Middle frontal gyrus (tissue), 1 donor: Measurements from ENCODE around the gene SBF2.

Source experiments
- DNase-seq: peaks from one replicate; pipeline ENCODE4 v3.0.0-alpha.2; 2015; ENCODE audit warnings: low spot score; ENCODE audit errors: extremely low spot score

SBF2 gene

DNA sequence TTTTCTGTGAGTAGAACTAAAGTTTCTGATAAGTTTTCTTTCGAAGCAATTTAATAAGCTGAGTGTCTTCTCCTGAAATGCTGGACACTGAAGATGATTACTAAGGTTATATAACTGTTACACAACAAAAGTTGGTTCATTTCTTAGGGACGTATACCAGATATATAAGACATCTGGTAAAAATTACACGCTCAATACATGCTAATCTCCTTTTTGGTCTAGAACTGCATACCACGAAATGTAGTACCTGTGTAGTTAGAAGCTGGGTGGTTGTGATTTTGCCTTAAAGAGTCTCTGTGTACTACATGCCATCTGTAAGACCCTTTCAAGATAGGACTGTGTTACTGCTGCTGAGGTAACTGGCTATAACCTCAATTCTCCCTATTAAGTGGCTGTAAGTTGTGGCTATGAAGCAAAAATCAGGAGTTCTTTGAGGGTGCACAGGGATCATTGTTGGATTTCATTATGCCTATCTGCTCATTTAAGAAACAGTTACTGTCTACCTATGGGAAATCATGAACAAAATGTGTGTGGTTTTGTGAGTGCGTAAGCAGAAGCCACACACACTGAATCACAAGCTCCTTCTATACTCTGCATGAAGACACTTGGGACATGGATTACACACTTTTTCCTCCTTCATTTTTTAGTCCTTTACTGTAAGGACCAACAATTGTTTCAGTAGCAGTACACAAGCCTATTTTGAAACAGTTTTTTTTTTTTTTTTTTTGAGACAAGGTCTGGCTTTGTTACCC is 434.3 kb downstream of the SBF2 start:
- DNase-seq = no peak

DNA sequence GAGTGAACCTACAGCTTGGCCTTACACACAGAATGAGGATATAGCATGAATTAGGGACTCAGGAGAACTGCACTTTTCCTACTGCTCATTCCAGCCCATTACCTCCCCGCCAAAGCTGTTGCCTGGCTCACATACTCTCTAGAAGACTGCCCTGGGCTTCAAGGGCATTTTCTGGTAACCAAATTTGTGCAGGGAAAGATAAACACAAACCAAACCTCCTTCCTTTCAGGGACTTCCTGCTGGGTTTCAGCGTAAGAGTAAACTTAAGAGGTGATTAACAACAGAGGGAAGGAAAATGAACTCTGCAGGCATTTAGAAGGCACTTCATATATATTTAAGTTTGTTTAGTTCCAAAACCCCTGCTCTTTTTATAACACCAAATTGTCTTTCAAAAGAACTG is 435.2 kb downstream of the SBF2 start:
- no peak for DNase-seq

DNA sequence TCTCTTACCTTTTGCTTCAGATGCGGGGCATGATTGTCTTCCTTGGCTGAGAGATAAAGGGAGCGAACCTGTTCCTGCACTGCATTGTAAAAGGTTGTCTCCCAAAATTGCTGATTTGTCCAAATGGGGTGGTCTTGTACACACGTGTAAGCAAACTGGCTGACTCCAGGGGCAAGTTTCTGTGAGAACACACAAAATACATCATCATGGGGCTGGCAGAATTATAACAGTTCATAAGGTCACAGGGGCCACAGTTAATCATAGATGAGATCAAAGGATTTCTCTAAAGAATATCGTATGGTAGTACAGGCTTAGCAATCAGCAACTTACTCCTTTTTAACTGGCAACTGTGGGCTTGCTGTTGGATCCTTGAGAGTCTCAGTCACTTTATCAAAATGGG is 435.8 kb downstream of the SBF2 start:
- DNase-seq = no peak

DNA sequence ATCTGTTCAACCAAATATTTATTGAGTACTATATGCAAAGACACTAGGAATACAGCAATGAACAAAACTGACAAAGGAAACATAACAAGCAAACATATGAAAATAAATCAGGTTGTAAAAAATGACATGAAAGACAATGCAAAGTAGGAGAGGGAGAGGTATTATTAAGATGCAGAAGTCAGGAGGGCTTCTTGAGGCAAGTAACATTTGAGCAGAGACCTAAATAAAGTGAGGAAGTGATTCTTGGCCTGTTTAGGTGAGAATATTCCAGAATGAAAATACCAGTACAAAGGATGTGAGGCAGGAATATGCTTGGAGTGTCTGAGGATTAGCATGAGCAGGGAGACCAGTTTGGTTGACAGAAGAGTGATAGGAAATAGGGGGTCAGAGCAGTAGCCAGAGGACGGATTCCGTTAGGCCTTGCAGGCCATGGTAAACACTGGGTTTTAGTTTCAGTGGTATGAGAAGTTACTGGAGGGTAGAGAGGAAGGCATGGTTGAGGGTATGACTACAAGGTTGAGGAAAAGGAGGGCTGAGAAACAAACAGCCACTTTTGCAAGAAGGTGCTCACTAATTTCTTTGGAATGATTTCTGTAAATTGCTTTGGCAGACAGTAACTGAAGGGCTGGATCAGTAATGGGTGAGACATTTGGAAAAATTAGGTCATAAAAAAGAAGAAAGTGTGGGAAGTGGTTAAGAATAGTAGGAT is 438.3 kb downstream of the SBF2 start:
- no peak for DNase-seq

DNA sequence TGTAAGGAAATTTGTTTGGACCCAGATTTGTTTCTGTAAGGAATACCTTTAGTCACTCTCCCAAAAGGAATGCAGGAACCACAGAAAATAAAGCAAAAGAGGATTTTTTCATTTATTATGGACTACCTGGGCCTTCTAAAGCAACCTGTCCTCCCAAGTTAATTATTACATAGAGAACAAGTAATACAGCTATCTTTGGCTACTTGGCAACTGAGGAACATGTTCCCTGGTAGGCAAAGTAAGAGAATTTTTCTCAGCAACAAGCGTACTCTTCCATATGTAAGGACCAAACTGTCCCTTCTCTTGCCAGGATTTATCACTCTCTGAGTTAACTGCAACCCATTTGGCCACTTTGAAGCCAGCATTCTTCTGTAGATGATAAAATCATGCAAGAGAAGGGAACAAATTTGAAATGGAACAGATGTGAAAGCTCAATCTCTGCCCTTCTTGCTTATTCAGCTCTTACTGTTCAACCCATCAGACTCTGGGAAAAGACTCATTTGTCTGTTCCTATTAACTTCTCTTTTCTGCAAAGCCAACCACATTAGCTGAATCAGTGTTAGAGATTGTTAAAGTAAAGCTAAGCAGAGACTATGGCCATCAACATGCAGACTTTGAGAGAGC is 440.0 kb downstream of the SBF2 start:
- no peak for DNase-seq

DNA sequence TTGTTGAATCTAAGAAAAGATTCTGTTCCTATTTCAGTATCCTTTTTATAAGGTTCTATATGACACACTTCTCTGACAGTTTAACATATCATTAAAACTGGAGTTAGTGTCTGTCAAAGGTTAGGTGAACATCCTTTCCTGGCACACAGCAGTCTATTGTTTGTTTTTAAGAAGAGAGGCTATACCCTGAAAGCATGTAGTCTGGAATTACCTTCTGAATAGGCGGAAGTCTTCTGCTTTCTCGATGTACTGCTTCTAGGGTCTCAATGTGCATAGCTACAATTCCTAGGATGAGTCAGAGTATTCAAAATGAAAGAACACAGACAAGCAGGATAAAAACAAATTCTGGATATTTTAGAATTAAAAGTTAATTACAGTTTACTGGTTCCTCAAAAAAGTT is 441.6 kb downstream of the SBF2 start:
- DNase-seq = no peak

DNA sequence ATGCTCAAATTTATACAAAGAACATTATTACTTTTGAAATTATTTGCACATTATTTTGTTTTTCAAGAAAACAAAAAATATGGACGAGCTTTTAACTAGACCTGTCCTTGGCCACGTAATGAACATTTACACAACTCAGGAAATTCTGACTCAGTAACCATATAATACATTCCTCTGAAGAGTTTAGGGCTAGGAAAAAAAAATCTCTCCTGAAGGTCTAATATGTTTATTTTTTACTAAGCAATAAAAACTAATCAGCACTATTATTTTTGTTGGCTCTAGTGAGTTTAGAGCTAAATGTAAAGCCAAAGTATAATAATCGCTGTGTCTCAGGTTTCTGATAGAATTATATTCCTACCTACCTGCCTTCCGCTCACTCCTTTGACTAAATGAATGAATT is 442.7 kb downstream of the SBF2 start:
- no peak for DNase-seq

DNA sequence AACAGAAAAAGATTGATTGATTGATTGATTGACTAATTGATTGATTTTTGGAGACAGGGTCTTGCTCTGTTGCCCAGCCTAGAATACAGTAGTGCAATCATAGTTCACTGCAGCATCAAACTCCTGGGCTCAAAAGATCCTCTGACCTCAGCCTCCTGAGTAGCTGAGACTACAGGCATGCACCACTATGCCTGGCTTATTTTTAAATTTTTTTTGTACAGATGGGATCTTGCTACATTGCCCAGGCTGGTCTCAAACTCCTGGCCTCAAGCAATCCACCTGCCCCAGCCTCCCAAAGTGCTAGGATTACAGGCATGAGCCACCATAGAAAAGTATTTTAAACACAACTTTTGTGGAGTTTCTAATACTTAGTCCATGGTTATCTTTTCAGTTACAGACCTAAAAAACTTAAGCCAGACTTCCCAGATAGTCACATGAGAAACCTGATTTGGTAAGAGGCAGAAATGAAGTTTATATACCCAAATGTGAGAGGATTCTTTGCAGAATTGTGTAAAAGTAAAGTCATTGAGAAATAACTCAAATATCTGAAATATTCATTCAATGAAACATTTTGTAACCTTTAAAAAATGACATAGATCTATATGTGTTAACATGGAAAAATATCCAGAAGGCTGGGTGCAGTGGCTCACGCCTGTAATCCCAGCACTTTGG is 443.7 kb downstream of the SBF2 start:
- no peak for DNase-seq

DNA sequence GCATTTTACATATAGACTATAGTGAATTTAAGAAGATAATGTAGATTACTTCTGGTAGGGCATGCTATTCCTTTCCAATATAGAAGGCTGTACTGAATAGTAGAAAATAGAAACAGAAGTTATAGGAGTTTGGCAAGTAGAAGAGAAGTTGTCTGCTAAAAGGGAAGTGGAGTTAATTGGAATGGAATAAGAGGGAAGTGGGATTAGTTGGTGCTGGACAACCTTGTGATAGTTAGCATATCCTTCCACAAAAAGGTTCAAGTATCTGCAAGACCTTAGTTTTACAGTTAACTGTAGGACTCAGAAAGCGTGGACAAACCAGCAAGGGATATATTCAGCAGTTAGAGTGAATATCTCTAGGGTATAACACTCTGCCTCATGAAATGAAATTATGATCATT is 444.6 kb downstream of the SBF2 start:
- no peak for DNase-seq

DNA sequence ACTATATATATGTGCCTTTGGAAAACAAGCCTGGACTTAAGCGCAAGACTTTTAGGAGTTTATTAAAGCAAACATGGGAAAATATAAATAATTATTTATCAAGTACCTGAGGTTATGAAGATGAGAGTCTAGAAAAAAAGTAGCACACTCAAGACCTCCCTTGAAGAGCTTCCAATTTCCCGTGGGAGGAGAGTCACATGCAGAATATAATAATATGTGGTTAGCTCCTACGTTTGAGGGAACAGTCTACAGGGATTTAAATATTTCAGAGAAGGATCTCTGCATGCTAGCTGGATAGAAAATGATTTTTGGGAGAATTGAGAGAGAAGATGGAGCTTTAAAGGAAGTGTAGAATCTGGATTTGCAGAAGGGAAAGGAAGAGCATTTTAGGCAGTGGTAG is 446.4 kb downstream of the SBF2 start:
- DNase-seq = no peak

DNA sequence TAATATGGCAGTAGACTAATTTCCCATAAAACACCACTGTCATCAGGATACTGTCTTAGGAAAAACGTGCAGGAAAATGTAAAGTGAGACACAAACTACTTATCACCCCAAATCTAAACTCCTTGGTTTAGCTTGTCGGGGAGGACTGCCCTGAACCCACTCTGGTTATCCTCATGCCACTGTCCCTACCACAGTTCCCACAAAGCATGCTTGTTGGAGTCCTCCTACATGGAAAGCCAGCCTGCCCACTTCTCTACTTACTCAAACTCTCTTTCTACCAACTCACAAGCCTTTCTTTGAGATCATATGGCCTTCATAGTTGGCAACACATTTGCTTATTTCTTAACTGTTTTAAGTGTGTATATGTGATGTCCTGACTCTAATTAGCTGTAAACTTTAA is 451.1 kb downstream of the SBF2 start:
- DNase-seq = no peak

DNA sequence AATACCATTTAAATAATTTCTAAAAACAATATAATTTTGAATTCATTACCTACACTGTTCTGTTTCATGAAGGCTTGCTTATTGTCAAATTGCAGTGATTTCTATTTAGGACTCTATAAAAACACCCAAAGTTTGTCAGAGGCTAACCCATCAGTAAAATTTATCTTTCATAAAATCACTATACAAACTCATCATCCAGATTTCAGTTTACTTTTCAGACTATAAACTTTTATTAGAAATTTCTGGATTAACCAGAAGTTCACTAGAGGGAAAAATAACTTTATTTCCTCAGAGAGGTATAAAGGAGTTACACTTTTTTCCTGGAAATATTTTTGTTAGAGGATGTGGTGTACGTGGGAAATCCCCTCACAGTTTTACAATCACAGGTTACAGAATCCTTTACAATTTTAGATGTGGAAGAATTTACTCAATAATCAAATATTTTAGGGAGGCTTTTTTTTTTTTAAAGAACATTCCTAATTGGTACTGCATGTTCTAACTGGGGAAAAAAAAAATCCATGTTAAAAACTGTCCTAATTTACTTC is 453.5 kb downstream of the SBF2 start:
- DNase-seq = no peak

DNA sequence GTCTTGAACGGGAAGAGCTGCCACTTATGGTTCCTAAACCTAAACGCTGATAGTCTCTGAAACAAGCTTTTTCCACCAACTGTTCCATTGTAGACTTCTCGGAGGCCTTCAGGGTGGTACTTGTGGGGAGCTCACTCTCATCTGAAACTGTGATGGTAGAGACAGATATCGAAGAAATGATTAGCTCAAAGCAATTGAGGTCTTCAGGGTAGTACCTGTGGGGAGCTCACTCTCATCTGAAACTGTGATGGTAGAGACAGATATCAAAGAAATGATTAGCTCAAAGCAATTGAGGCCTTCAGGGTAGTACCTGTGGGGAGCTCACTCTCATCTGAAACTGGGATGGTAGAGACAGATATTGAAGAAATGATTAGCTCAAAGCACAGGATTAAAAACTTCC is 454.5 kb downstream of the SBF2 start:
- no peak for DNase-seq

DNA sequence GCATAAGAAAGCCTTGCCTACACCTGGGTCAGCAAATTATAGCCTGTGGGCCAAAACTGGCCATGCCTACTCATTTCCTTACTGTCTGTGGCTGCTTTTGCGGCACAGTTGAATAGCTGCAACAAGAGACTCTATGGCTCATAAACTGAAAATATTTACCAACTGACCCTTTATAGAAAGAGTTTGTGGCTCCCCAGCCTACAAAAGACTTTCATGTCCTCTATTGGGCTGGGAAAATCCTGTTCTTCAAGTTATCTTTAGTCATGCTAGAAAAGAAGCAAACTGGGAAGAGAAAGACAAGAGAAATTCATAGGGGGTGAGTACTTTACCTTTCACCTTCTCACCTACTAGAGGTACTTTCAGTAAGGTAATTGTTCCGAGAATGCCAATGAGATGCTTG is 455.1 kb downstream of the SBF2 start:
- DNase-seq = no peak

DNA sequence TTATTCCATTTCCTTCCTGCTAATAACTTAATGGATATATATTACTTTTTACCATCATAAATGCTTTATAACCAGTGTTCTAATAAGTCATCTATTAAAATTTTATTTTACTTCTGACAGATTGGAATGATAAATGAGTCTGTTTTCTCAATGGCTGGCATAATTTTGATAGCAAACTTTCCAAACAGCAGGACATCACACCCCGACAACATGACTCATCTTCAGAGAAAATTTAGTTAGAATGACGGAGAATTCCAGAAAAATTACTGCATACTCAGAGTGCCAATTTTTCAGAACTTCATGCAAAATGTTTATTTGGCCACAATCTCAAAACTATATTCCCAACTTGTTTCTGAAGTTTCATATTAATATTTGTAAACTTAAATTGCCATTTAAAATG is 455.8 kb downstream of the SBF2 start:
- no peak for DNase-seq

DNA sequence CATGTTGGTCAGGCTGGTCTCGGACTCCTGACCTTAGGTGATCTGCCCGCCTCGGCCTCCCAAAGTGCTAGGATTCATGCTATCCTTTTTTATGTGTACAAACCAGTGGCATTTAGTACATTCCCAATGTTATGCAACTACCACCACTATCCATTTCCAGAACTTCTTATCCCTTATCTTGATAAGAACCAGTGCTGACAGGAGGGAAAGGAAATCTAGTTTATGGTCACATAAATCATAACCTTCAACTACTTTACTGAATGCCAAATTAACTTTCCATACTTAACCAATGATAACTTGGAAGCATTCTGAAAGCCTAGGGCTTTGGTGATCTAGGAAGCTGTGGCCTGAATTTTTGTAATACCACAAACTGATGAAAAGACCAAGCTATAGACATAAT is 459.7 kb downstream of the SBF2 start:
- no peak for DNase-seq

DNA sequence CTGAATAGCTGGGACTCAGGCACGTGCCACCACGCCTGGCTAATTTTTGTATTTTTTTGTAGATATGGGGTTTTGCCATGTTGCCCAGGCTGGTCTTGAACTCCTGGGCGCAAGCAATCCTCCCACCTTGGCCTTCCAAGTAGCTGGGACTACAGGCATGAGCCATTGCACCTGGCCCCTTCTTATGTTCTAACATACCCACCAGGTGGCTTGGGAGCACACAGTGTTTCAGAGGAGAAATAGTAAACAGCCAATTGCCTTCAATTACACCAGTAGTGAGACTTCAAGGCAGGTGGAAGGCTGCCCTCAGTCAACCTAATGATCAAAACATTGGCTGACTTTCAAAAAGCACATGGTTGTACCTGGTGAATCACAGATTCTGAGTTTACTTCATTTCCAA is 462.9 kb downstream of the SBF2 start:
- DNase-seq = no peak

DNA sequence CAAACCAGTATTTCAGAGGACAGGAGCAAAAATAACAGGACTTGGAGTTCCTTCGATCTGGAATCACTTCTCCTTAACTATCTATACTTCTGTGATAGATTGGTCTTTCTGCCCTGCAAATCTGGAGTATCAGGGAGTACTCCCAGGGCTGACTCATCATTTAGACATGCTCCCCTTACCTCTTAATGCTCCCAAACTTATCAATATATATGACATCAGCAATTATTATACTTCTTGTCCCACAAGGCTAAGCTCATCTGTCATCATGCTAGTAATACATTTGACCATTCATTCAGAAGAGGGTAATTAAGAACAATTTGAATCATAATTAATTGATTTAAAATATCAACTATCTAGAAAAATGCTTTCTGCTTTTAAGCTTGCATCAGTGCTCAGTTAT is 466.3 kb downstream of the SBF2 start:
- DNase-seq = no peak

DNA sequence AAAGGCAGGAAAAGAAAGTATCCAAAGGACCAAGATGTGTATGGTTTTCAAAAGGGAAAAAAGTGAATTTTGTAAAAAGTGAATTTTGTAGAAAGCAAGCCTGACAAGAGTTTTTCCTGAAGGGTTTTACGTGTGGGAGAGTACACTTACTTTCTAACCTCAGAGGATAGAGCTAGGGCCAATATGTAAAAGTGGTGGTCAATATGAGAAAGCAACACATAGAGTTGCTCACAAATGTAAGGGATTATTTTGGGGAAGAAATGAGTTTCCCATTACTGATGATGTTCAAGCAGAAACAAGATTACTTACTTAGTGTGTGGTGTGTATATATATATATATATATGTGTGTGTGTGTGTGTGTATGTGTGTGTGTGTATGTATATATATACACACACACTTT is 467.6 kb downstream of the SBF2 start:
- no peak for DNase-seq

DNA sequence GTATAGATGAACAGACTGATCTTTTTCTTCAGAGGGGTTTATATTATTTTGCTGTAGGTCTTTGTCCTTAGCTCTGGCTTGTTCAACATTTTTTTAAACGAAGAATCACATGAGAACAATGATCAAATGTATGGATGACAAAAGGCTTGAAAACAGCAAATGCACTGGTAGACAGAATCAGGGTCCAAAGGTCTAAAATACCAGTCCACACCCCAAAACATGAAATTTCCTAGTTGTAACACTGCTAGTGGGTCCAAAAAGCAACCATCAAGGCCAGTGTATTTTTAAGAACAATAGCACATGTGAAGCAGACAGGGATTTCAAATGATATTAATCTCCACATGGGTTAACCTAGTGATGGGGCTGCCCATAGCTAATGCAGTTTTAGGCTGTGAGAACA is 468.1 kb downstream of the SBF2 start:
- DNase-seq = no peak

DNA sequence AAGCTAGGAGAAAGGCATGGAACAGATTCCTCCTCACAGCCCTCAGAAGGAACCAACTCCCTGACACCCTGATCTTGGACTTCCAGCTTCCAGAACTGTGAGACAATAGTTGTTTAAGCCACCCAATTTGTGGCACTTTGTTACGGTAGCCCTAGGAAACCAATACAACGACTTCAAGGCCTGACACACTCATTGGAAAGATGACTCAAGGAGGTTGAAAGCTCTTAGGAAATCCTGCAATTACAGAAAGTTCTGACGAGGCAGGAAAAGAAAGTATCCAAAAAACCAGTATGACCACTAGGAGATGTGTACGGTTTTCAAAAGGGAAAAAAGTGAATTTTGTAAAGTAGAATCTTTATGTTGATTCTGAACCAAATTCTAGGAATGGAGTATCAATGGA is 468.7 kb downstream of the SBF2 start:
- DNase-seq = no peak

DNA sequence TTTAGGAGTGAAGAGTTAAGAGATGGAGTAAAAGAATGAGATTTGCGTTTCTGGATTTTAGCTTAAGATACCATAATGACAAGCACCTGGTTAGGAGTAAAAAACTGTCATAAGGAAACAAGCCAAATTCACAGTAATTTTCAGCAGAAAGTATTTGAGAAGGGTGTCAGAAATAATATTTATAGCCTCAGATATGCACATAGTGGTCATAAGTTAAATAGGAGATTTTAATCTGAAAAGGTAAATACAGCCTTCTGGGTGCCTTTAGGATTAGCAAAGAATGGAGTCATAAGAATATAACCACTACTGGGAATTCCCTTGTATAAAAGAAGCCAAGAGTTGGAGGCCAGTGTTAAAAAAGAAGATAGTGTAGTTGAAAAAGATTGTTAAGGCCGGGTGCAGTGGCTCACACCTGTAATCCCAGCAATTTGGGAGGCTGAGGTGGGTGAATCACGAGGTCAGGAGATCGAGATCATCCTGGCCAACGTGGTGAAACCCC is 470.1 kb downstream of the SBF2 start:
- no peak for DNase-seq
